ENCODE data around the gene ARHGAP32. TPM values are rescaled to one million over a fixed set of nuclear protein-coding genes. Genes with fewer than 3 reads are reported as not detected.

The ARHGAP32 gene
- total RNA-seq, 3 donors from 2014 or later: 44.2 to 95.5 (median 62.0) TPM

DNA sequence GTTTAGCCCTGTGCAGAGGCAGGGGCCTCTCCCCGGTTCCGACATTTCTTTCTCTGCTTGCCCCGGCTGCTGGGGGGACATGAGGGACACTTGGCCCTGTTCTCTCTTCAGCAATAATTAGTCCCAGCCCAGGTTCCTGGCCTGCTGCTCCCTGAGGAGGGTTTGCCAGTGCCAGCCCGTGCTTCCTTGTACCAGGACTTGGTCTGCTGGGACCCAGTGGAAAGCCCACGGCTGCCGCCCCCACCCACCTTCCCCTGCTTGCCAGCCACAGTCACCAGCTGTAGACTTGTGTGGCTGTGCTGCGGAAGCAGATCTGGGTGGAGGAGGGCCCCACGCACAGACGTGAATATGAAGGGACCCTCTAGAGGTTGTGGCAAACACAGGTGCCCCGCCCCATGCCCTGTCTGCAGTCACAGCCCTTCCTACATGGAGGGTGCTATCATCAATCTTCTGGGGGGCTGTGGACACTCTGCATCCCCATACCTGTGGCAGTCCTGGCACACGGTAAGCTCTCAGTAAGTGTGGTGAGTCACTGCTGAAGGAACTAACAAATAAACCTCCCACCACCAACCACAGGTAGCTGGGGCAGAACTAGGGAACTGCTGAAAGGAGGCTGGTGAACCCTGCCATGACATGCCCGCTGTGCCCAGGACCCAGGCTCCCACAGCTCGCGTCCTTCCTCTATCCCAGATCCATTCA is 250.4 kb downstream of the ARHGAP32 start:
- Histone ChIP-seq H3K4me1 (ENCODE audit: low read depth) (no peaks in the 10 kb centered on the region), H3K9me3 (no peaks in the 10 kb centered on the region), H3K36me3 (ENCODE audit: low read depth) (no peaks in the 10 kb centered on the region), H3K4me3 (no peak overlapping the region)
- intact Hi-C loops (cut with DNase I, micrococcal nuclease): no loop called here
- no peak for DNase-seq
- TF ChIP-seq, protein P1, sequence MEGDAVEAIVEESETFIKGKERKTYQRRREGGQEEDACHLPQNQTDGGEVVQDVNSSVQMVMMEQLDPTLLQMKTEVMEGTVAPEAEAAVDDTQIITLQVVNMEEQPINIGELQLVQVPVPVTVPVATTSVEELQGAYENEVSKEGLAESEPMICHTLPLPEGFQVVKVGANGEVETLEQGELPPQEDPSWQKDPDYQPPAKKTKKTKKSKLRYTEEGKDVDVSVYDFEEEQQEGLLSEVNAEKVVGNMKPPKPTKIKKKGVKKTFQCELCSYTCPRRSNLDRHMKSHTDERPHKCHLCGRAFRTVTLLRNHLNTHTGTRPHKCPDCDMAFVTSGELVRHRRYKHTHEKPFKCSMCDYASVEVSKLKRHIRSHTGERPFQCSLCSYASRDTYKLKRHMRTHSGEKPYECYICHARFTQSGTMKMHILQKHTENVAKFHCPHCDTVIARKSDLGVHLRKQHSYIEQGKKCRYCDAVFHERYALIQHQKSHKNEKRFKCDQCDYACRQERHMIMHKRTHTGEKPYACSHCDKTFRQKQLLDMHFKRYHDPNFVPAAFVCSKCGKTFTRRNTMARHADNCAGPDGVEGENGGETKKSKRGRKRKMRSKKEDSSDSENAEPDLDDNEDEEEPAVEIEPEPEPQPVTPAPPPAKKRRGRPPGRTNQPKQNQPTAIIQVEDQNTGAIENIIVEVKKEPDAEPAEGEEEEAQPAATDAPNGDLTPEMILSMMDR (IDR thresholded peaks at IDR 0.05): no peak
- no peak for ATAC-seq

DNA sequence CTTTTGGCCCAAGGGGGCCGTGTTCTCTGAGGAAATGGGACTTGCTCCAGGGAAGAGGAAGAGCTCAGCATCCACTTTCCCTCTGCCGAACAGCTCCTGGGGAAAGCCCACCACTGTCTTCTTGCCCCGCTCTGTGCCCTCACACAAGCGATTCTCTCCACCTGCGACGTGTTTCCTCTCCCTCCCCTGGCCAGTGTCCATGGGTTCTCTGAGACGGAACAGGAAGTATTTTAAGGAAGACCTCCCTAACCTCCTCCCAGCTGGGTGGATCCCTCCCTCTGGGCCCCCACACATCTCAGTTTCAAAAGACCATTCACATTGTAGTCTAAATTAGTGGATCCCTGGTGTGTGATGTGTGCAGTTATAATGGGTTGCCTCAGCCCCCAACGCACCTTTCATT is 251.0 kb downstream of the ARHGAP32 start:
- Histone ChIP-seq H3K36me3 (ENCODE audit: low read depth) (no peaks in the 10 kb centered on the region), H3K4me1 (ENCODE audit: low read depth) (no peaks in the 10 kb centered on the region), H3K4me3 (no peak overlapping the region), H3K9me3 (no peaks in the 10 kb centered on the region)
- TF ChIP-seq, protein P1 (IDR thresholded peaks at IDR 0.05): no peak
- ATAC-seq (no peak), DNase-seq (no peak)
- intact Hi-C loops (cut with DNase I, micrococcal nuclease): no loop called here

DNA sequence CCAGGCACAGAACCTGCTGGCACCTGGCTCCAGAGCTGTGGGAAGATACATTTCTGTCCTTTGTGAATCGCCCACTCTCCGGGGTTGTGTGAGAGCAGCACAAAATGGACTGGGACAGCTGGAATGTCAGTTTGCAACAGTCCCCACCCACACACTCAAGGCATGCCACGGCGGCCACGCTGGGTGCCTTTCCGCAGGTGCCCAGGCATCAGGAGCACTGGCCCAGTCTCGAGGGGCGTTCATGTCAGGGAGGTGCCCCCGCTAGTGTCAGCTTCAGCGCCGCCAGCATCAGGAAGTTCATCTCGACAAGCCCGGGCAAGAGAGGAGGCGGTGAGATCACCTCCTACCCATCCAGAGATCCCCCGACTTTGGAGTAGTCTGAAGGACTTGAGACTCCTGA is 251.5 kb downstream of the ARHGAP32 start:
- ATAC-seq (no peak), DNase-seq (no peak)
- Histone ChIP-seq H3K4me1 (ENCODE audit: low read depth) (no peaks in the 10 kb centered on the region), H3K9me3 (no peaks in the 10 kb centered on the region), H3K36me3 (ENCODE audit: low read depth) (no peaks in the 10 kb centered on the region), H3K4me3 (no peak overlapping the region)
- TF ChIP-seq, protein P1 (IDR thresholded peaks at IDR 0.05): no peak
- intact Hi-C loops (cut with DNase I, micrococcal nuclease): no loop called here

DNA sequence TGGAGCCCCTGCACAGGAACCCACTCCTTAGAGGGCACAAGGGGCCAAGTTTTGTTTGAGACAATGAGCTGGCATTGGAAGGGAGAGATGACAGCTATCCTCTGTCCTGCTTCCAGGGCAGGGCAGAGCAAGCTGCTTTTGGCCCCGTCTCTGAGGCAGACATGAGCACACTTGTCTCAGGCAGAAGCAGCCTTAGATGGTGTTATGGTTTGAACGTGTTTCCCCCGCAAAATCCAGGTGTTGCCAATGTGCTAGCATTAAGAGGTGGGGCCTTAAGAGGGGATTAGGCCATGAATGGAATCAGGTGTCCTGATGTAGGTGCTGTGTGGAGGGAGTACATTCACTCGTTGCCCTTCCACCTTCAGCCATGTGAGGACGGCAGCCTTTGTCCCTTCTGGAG is 252.0 kb downstream of the ARHGAP32 start:
- no peak overlapping the region for H3K4me3 ChIP-seq
- TF ChIP-seq, protein P1 (IDR thresholded peaks at IDR 0.05): no peak
- H3K9me3 ChIP-seq: no peaks in the 10 kb centered on the region
- H3K36me3 ChIP-seq (ENCODE audit: low read depth): no peaks in the 10 kb centered on the region
- DNase-seq: no peak
- intact Hi-C loops (cut with DNase I, micrococcal nuclease): no loop called here
- ATAC-seq: no peak
- no peaks in the 10 kb centered on the region for H3K4me1 ChIP-seq (ENCODE audit: low read depth)

DNA sequence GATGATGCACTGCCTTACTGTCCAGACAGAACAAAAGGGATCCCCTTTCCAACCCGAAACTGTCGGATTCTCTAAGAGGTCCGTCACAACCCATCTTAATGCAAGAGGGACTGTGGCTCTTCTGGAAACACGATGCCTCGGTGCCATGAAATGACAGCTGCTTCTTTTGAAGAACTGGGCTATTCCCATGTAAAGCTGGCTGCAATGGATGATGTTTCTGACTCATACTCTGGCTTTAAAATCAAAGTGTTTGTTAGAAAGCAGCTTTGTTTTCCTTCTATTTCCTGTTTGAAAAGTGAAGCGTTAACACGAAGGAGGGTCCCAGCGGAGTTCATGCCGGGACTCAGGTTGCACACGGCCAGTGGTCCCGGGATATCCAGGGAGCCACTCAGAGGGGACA is 252.5 kb downstream of the ARHGAP32 start:
- Histone ChIP-seq H3K36me3 (ENCODE audit: low read depth) (no peaks in the 10 kb centered on the region), H3K9me3 (no peaks in the 10 kb centered on the region), H3K4me3 (no peak overlapping the region), H3K4me1 (ENCODE audit: low read depth) (no peaks in the 10 kb centered on the region)
- ATAC-seq (no peak), DNase-seq (no peak)
- TF ChIP-seq, protein P1 (IDR thresholded peaks at IDR 0.05): no peak
- intact Hi-C loops (cut with DNase I, micrococcal nuclease): no loop called here
